Spleen (tissue), 11 donors: Measurements from ENCODE around the gene GRIPAP1. TPM values are rescaled to one million over a fixed set of nuclear protein-coding genes. Genes with fewer than 3 reads are reported as not detected.
A peak's percentile ranks its signal among the peaks of the same experiment; 100 is the strongest.

Experiments
- DNase-seq: peaks from one replicate; pipeline ENCODE4 v3.0.0-alpha.2; 2020
- H3K27ac ChIP-seq, 8 donors: fragments of 200-600 bp; sonication (generic) in 7 of 8; 1 replicate in 4 of 8; 2 replicates in 4 of 8; pipeline versions ENCODE4 v1.5.0 to v1.8.0; 2016 to 2021; ENCODE audit warnings: inconsistent platforms in 4 of 8, mild to moderate bottlenecking in 4 of 8, moderate library complexity in 1 of 8
- H3K27me3 ChIP-seq, 7 donors: fragments of 200-600 bp; sonication (generic) in 6 of 7; replicated peaks in 1 of 7; 1 replicate in 4 of 7; 2 replicates in 3 of 7; pipeline versions ENCODE4 v1.5.0 to v1.8.0; 2016 to 2021; ENCODE audit warnings: inconsistent platforms in 3 of 7, mild to moderate bottlenecking in 1 of 7
- H3K36me3 ChIP-seq, 6 donors: fragments of 200-600 bp; sonication (generic) in 5 of 6; 1 replicate in 4 of 6; 2 replicates in 2 of 6; pipeline versions ENCODE4 v1.5.0 to v1.8.0; 2016 to 2021; ENCODE audit warnings: inconsistent platforms in 2 of 6
- H3K4me1 ChIP-seq, 6 donors: fragments of 200-600 bp; sonication (generic) in 5 of 6; 1 replicate in 3 of 6; 2 replicates in 3 of 6; pipeline versions ENCODE4 v1.5.0 to v1.8.0; 2016 to 2021; ENCODE audit warnings: inconsistent platforms in 3 of 6
- H3K4me3 ChIP-seq, 8 donors: fragments of 200-600 bp; sonication (generic) in 7 of 8; 1 replicate in 4 of 8; 2 replicates in 4 of 8; pipeline versions ENCODE4 v1.5.0 to v1.8.0; 2016 to 2021; ENCODE audit warnings: inconsistent platforms in 4 of 8, mild to moderate bottlenecking in 4 of 8, moderate library complexity in 2 of 8
- H3K9me3 ChIP-seq, 8 donors: fragments of 200-600 bp; sonication (generic) in 7 of 8; 1 replicate in 4 of 8; 2 replicates in 4 of 8; pipeline versions ENCODE4 v1.5.0 to v1.8.0; 2016 to 2021; ENCODE audit warnings: inconsistent platforms in 4 of 8
- POLR2A ChIP-seq, 3 donors: fragments of 450-650 bp; IDR thresholded peaks; one replicate each; pipeline ENCODE4 v1.5.1; 2017; ENCODE audit warnings: antibody characterized with exemption in 3 of 3, mild to moderate bottlenecking in 1 of 3
- POLR2AphosphoS5 ChIP-seq, 3 donors: sonication (generic); formaldehyde crosslinking; IDR thresholded peaks; one replicate each; pipeline ENCODE4 v1.5.1; 2017; ENCODE audit warnings: antibody characterized with exemption in 3 of 3
- WGBS, 5 donors: extraction: QIAGEN DNeasy Blood & Tissue Kit in 3 of 5; methylation state at CpG; one replicate each; pipeline versions ENCODE4 v1.1.5 to v1.1.7; 2013 to 2018; 5-methylcytosine and 5-hydroxymethylcytosine counted together
- intact Hi-C: fragments of 100-400 bp; cut with DNase I; formaldehyde crosslinking; loops from one replicate; pipeline ENCODE4 v1.15.0; 2023; ENCODE audit warnings: low total_unique reads
- polyA plus RNA-seq, 3 donors: library from polyadenylated mRNA; stranded (reverse); fragments of 200-250 nt; gene quantifications; one replicate each; pipeline ENCODE4 v1.2.1, GENCODE V29; 2013
- total RNA-seq, 7 donors: library from RNA; depleted of rRNA in 3 of 7; stranded (reverse); fragments of >200 nt in 3 of 7; fragmentation: NEBNext Ultra II Directional in 4 of 7; extraction: Animal tissue kit (Norgen Biotek cat#: 25700) in 4 of 7; gene quantifications; one replicate each; pipeline versions ENCODE4 v1.1.0 to v1.2.1, GENCODE V29; 2016 to 2021
- TF ChIP-seq, protein P1 (sequence below), 11 experiments: fragments of 200-600 bp in 7 of 11; fragments of 450-650 bp in 4 of 11; sonication (generic) in 4 of 11; IDR thresholded peaks in 8 of 11; conservative IDR thresholded peaks in 3 of 11; 1 replicate in 7 of 11; 2 replicates in 4 of 11; pipeline versions ENCODE4 v1.4.0 to v1.8.0; 2016 to 2021; ENCODE audit warnings: antibody characterized with exemption in 11 of 11, inconsistent platforms in 4 of 11, mild to moderate bottlenecking in 1 of 11
- donor health status: healthy with polysubstance abuse.
- donor health status: DM: no; HTN: no; CAD: no; lungs with moderate emphysema.
- donor health status: DM: no; HTN: no; CAD: no.
- donor health status: Bipolar disorder and iron deficiency.
- donor health status: healthy.
- donor health status: DM: no; HTN: no; CAD: no.
- donor health status: DM: yes; HTN: yes; CAD: no.

GRIPAP1 gene
- total and polyA plus RNA-seq, 10 donors, result 20.0 to 93.6 (median 62.7) TPM

DNA sequence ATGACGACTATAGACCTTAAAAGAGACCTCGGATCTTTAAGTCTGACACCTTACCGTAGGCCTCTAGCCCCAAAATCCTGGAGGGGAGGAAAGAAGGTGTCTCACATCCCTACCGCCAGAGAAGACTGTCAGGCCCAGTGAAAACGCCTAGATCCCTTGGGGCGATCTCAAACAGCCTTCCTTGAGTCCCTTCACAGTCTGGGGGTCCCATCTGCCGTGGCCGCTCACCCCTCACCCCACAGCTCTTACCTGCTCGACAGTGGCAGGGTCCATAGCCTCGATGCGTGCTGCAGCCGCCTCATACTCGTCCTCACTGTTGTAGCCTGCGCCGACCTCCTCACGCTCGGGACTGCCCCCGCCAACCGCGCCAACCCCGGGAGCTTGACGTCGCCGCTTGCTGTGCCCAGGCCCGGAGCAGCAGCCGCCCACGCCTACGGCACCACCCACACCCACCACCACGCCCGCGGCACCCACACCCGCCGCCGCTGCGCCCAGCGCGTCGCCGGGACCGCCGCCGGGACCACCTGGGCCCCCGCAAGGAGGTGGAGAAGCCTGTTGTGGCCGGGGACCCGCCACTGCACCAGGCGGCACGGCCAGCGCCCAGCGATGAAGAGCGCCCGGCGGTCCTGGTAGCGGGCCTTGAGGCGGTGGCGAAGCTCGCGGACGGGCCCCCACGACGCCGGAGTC, 45.2 kb downstream of the GRIPAP1 start:
- Histone ChIP-seq H3K4me1 (peaks cover 8 to 75% (median 57%) of the 10 kb centered on the region in 6 donors), H3K9me3 (no peaks in the 10 kb centered on the region), H3K27ac (peak overlapping the region; percentile 32 to 98 (median 96)), H3K36me3 (peaks cover 0 to 30% (median 2%) of the 10 kb centered on the region in 6 donors), H3K4me3 (peak overlapping the region; percentile 50 to 82 (median 60)), H3K27me3 (no peaks in the 10 kb centered on the region)
- peak; percentile 87 for DNase-seq
- 1 to 59% (median 20%) methylated on average over 28 to 61 of the region's 61 CpGs; no CpG with 5 or more reads in 1 of the 5 donors for WGBS, 5 donors
- TF ChIP-seq POLR2A (IDR thresholded peaks at IDR 0.05) (no peak), POLR2AphosphoS5 (IDR thresholded peaks at IDR 0.05) (peak in 1 of 3 donors; percentile 7)
- TF ChIP-seq, protein P1, sequence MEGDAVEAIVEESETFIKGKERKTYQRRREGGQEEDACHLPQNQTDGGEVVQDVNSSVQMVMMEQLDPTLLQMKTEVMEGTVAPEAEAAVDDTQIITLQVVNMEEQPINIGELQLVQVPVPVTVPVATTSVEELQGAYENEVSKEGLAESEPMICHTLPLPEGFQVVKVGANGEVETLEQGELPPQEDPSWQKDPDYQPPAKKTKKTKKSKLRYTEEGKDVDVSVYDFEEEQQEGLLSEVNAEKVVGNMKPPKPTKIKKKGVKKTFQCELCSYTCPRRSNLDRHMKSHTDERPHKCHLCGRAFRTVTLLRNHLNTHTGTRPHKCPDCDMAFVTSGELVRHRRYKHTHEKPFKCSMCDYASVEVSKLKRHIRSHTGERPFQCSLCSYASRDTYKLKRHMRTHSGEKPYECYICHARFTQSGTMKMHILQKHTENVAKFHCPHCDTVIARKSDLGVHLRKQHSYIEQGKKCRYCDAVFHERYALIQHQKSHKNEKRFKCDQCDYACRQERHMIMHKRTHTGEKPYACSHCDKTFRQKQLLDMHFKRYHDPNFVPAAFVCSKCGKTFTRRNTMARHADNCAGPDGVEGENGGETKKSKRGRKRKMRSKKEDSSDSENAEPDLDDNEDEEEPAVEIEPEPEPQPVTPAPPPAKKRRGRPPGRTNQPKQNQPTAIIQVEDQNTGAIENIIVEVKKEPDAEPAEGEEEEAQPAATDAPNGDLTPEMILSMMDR (IDR thresholded peaks at IDR 0.05 in 8 of 11, conservative IDR thresholded peaks at IDR 0.05 in 3 of 11), result no peak
- intact Hi-C loops, result no loop called here

DNA sequence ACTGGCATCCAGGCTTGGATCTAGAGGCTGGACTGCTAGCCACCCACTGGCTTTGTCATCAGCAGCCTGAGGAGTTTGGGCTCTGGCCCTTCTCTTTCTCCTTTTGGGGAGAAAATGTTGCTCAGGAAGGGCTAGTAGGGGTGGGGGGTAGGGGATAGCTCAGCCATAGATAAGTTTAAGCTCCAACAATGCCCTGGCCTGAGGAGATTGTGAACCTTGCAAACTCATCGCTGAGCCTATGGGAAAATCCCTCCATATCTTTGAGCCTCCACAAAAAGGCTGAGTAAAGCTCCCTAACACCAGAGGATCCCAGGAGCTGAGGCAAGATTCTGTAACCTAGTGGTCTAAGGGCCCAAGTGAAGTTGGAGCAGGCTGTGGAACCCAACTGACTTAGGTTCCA, 53.5 kb downstream of the GRIPAP1 start:
- DNase-seq, result no peak
- H3K27me3 ChIP-seq, result no peaks in the 10 kb centered on the region
- no peak overlapping the region for H3K27ac ChIP-seq
- no peak overlapping the region for H3K4me3 ChIP-seq
- intact Hi-C loops, result loop anchor here (10.0 kb wide), 1 partner anchor 54 kb away; the partner anchor contains the start of genes PQBP1 and TIMM17B
- 78 to 100% (median 100%) methylated on average over 1 of the region's 1 CpG for WGBS, 5 donors
- no peaks in the 10 kb centered on the region for H3K9me3 ChIP-seq
- peaks cover 0 to 20% (median 1%) of the 10 kb centered on the region in 6 donors for H3K36me3 ChIP-seq
- TF ChIP-seq POLR2AphosphoS5 (IDR thresholded peaks at IDR 0.05) (no peak), POLR2A (IDR thresholded peaks at IDR 0.05) (no peak)
- TF ChIP-seq, protein P1 (IDR thresholded peaks at IDR 0.05 in 8 of 11, conservative IDR thresholded peaks at IDR 0.05 in 3 of 11), result no peak
- peaks cover 6 to 66% (median 31%) of the 10 kb centered on the region in 6 donors for H3K4me1 ChIP-seq

DNA sequence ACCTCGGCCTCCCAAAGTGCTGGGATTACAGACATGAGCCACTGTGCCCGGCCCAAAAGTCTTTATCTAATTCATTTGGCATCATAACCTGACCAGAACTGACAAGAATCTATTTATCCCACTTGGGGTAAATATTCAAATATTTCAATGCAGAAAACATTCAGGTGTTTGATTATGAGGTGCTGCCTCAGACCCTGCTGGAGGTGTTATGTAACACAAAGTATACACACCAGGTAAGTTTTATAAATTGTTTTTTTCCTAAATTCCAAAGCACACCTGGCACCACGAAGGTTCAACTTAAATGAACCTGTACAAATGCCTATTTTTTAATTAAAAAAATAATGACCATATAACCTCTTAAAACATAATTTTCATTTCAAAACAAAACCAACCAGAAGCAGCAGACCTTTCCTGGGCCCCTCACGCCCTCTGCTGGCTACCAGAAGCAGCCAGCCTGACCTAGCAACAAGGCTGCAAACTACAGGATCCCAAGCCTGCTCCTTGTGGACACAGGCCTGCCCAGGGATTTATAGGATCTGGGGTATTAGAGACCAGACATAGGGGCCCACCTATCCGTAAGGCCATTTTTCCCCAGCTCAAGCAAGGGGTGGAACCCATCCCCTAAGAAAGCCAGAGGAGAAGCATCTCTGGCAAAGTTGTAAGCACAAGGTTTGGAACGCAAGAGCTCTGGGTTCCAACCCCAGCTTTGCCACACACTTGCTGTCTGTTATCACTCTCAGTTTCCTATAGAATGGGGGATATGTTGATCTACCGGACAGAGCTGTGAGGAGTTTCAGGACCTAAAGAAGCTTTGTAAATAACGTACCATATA, 56.3 kb downstream of the GRIPAP1 start:
- DNase-seq, result peak; percentile 88
- intact Hi-C loops, result loop anchor here (10.0 kb wide), 1 partner anchor 51 kb away; the partner anchor contains the start of genes PQBP1 and TIMM17B
- H3K36me3 ChIP-seq, result peaks cover 0 to 36% (median 3%) of the 10 kb centered on the region in 6 donors
- no peaks in the 10 kb centered on the region for H3K27me3 ChIP-seq
- WGBS, 5 donors, result 52 to 66% (median 56%) methylated on average over 7 to 8 of the region's 8 CpGs
- H3K27ac ChIP-seq, result peak overlapping the region in 3 of 8 donors; percentile 31 to 43 (median 43)
- TF ChIP-seq POLR2A (IDR thresholded peaks at IDR 0.05) (no peak), POLR2AphosphoS5 (IDR thresholded peaks at IDR 0.05) (peak in 2 of 3 donors; percentile 33 to 53)
- TF ChIP-seq, protein P1 (IDR thresholded peaks at IDR 0.05 in 8 of 11, conservative IDR thresholded peaks at IDR 0.05 in 3 of 11), result peak; percentile 36 to 87 (median 78)
- peaks cover 9 to 65% (median 26%) of the 10 kb centered on the region in 6 donors for H3K4me1 ChIP-seq
- no peaks in the 10 kb centered on the region for H3K9me3 ChIP-seq
- H3K4me3 ChIP-seq, result no peak overlapping the region
